ENCODE results near the gene DHRS12. TPM values are rescaled to one million over a fixed set of nuclear protein-coding genes. Genes with fewer than 3 reads are reported as not detected.

The DHRS12 gene
- total RNA-seq, 1 experiment from 2014 or later = 6.9 TPM

- ChIA-PET CTCF (no interaction called here), POLR2A (ENCODE audit: unreplicated experiment) (no interaction called here)
- no peaks in the 10 kb centered on the region for H3K79me2 ChIP-seq (ENCODE audit: low read depth)
- no peak overlapping the region for H2AFZ ChIP-seq
- no peaks in the 10 kb centered on the region for H3K9me3 ChIP-seq (ENCODE audit: insufficient read depth, low read depth)
- no peak overlapping the region for H3K4me2 ChIP-seq
- BruUV-seq (replicated peaks) = no TSS peak
- H3F3A ChIP-seq (ENCODE audit: insufficient read depth, low read depth) = no peaks in the 10 kb centered on the region
- H3K9me2 ChIP-seq (ENCODE audit: insufficient read depth) = no peaks in the 10 kb centered on the region
- DNase-seq = no peak
- no peak overlapping the region for H3K4me3 ChIP-seq
- H3K4me1 ChIP-seq (replicated peaks; ENCODE audit: insufficient read depth) = 0 out of 2 replicates have a peak, but pooled peaks cover 5% of the 10 kb centered on the region
- H4K20me1 ChIP-seq (ENCODE audit: insufficient read depth) = no peaks in the 10 kb centered on the region
- no peak overlapping the region for H3K27ac ChIP-seq
- TF ChIP-seq CTCF (conservative IDR thresholded peaks at IDR 0.05) = no peak
- TF ChIP-seq EZH2 (IDR thresholded peaks at IDR 0.05; ENCODE audit: low read depth) = no peak
- intact Hi-C loops (cut with micrococcal nuclease; ENCODE audit: unreplicated experiment) = no loop called here
- H3K36me3 ChIP-seq (ENCODE audit: low read depth) = no peaks in the 10 kb centered on the region
- H3K27me3 ChIP-seq (ENCODE audit: insufficient read depth, low read depth) = no peaks in the 10 kb centered on the region
Observed at GRCh38 chr13:51738226-51738905, 65.6 kb downstream of the DHRS12 start.

GRCh38 chr13:51737609-51738008, 66.4 kb downstream of the DHRS12 start:
- TF ChIP-seq EZH2 (IDR thresholded peaks at IDR 0.05; ENCODE audit: low read depth) (no peak), CTCF (conservative IDR thresholded peaks at IDR 0.05) (no peak)
- intact Hi-C loops (cut with micrococcal nuclease; ENCODE audit: unreplicated experiment) = no loop called here
- POLR2A ChIA-PET (ENCODE audit: unreplicated experiment) = no interaction called here

GRCh38 chr13:51734786-51735185, 69.2 kb downstream of the DHRS12 start:
- intact Hi-C loops (cut with micrococcal nuclease; ENCODE audit: unreplicated experiment) = loop anchor here (5.0 kb wide), 2 partner anchors 47 to 282 kb away; partner anchors contain the start of gene INTS6
- no peaks in the 10 kb centered on the region for H4K20me1 ChIP-seq (ENCODE audit: insufficient read depth)
- no peaks in the 10 kb centered on the region for H3K27me3 ChIP-seq (ENCODE audit: insufficient read depth, low read depth)
- H2AFZ ChIP-seq = no peak overlapping the region
- peaks cover 11% of the 10 kb centered on the region for H3K4me1 ChIP-seq (replicated peaks; ENCODE audit: insufficient read depth)
- no peaks in the 10 kb centered on the region for H3K9me2 ChIP-seq (ENCODE audit: insufficient read depth)
- no peak overlapping the region for H3K4me3 ChIP-seq
- ChIA-PET CTCF (no interaction called here), POLR2A (ENCODE audit: unreplicated experiment) (no interaction called here)
- H3K27ac ChIP-seq = no peak overlapping the region
- no peaks in the 10 kb centered on the region for H3K36me3 ChIP-seq (ENCODE audit: low read depth)
- no peak for DNase-seq
- no TSS peak for BruUV-seq (replicated peaks)
- H3K79me2 ChIP-seq (ENCODE audit: low read depth) = no peaks in the 10 kb centered on the region
- H3K4me2 ChIP-seq = no peak overlapping the region
- H3F3A ChIP-seq (ENCODE audit: insufficient read depth, low read depth) = no peaks in the 10 kb centered on the region
- TF ChIP-seq EZH2 (IDR thresholded peaks at IDR 0.05; ENCODE audit: low read depth) = no peak
- no peak for TF ChIP-seq CTCF (conservative IDR thresholded peaks at IDR 0.05)
- H3K9me3 ChIP-seq (ENCODE audit: insufficient read depth, low read depth) = no peaks in the 10 kb centered on the region

More at GRCh38 chr13:51737609-51738008, 66.4 kb downstream of the DHRS12 start:
- H3K36me3 ChIP-seq (ENCODE audit: low read depth) = no peaks in the 10 kb centered on the region
- H3K4me2 ChIP-seq = no peak overlapping the region
- no peak overlapping the region for H3K4me3 ChIP-seq
- no peak overlapping the region for H2AFZ ChIP-seq
- CTCF ChIA-PET = no interaction called here
- H3K27ac ChIP-seq = no peak overlapping the region
- H3K9me2 ChIP-seq (ENCODE audit: insufficient read depth) = no peaks in the 10 kb centered on the region
- no peaks in the 10 kb centered on the region for H3K79me2 ChIP-seq (ENCODE audit: low read depth)
- DNase-seq = no peak
- no peaks in the 10 kb centered on the region for H4K20me1 ChIP-seq (ENCODE audit: insufficient read depth)
- H3F3A ChIP-seq (ENCODE audit: insufficient read depth, low read depth) = no peaks in the 10 kb centered on the region
- BruUV-seq (replicated peaks) = no TSS peak
- H3K9me3 ChIP-seq (ENCODE audit: insufficient read depth, low read depth) = no peaks in the 10 kb centered on the region
- H3K27me3 ChIP-seq (ENCODE audit: insufficient read depth, low read depth) = no peaks in the 10 kb centered on the region
- H3K4me1 ChIP-seq (replicated peaks; ENCODE audit: insufficient read depth) = 0 out of 2 replicates have a peak, but pooled peaks cover 5% of the 10 kb centered on the region

All from PC-9 (cell line).